Measurements from ENCODE around the gene ZBTB42.

ZBTB42 gene

GRCh38 chr14:104827177-104828055, 26.5 kb downstream of the ZBTB42 start:
- POLR2A ChIA-PET: interaction anchor here (1.1 to 1.8 kb wide), 3 partner anchors 27 to 75 kb away, joined by 4 to 9 read pairs (median 7); partner anchors contain the start of genes CEP170B, SIVA1 and ZBTB42
- H3K36me3 ChIP-seq (ENCODE audit: control insufficient read depth in 2 of 2, insufficient read depth in 1 of 2, low read length in 2 of 2): no peaks in the 10 kb centered on the region
- no peak overlapping the region for H3K27ac ChIP-seq (ENCODE audit: extremely low read depth, low read depth, low read length)
- peaks cover 6% of the 10 kb centered on the region for H3K4me1 ChIP-seq (ENCODE audit: control insufficient read depth, insufficient read depth, low read length)
- CTCF ChIA-PET: interaction anchor here (0.5 to 3.5 kb wide), 17 partner anchors 16 to 208 kb away, joined by 3 to 57 read pairs (median 4); partner anchors contain the start of gene SIVA1
- H3K9me3 ChIP-seq (ENCODE audit: control insufficient read depth, insufficient read depth, low read depth, low read length): no peaks in the 10 kb centered on the region
- H3K4me3 ChIP-seq (ENCODE audit: low read depth, low read length): peak overlapping the region; percentile 41; the same call in 1 of the 2 replicates
- TF ChIP-seq GLI4 (tag by site-specific recombination; IDR thresholded peaks at IDR 0.05): no peak
- TF ChIP-seq, protein P1, sequence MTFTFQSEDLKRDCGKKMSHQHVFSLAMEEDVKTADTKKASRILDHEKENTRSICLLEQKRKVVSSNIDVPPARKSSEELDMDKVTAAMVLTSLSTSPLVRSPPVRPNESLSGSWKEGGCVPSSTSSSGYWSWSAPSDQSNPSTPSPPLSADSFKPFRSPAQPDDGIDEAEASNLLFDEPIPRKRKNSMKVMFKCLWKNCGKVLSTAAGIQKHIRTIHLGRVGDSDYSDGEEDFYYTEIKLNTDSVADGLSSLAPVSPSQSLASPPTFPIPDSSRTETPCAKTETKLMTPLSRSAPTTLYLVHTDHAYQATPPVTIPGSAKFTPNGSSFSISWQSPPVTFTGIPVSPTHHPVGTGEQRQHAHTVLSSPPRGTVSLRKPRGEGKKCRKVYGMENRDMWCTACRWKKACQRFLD (tag by site-specific recombination; IDR thresholded peaks at IDR 0.05): no peak
- TF ChIP-seq, protein P2, sequence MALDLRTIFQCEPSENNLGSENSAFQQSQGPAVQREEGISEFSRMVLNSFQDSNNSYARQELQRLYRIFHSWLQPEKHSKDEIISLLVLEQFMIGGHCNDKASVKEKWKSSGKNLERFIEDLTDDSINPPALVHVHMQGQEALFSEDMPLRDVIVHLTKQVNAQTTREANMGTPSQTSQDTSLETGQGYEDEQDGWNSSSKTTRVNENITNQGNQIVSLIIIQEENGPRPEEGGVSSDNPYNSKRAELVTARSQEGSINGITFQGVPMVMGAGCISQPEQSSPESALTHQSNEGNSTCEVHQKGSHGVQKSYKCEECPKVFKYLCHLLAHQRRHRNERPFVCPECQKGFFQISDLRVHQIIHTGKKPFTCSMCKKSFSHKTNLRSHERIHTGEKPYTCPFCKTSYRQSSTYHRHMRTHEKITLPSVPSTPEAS (tag by site-specific recombination; IDR thresholded peaks at IDR 0.05): no peak
- TF ChIP-seq ZNF391 (tag by site-specific recombination; IDR thresholded peaks at IDR 0.05; ENCODE audit: borderline replicate concordance, low read depth): peak; percentile 20; the same call in 1 of the 2 replicates
- TF ChIP-seq REST (tag by site-specific recombination; IDR thresholded peaks at IDR 0.05): 0 out of 2 replicates have a peak, but pooled peaks have one; percentile 9
- TF ChIP-seq ZNF335 (tag by site-specific recombination; conservative IDR thresholded peaks at IDR 0.05): peak; percentile 94
- no peak for TF ChIP-seq ZNF132 (tag by site-specific recombination; IDR thresholded peaks at IDR 0.05; ENCODE audit: borderline replicate concordance)
- TF ChIP-seq ZNF510 (tag by site-specific recombination; IDR thresholded peaks at IDR 0.05; ENCODE audit: insufficient replicate concordance): no peak
- TF ChIP-seq ZIC2 (tag by site-specific recombination; IDR thresholded peaks at IDR 0.05): peak; percentile 70
- peak; percentile 61 for TF ChIP-seq SP2 (tag by site-specific recombination; IDR thresholded peaks at IDR 0.05)
- 0 out of 2 replicates have a peak, but pooled peaks have one; percentile 29 for TF ChIP-seq ZNF76 (tag by site-specific recombination; IDR thresholded peaks at IDR 0.05; ENCODE audit: borderline replicate concordance, low read depth)
- peak; percentile 64 for TF ChIP-seq SP3 (tag by site-specific recombination; IDR thresholded peaks at IDR 0.05)
- TF ChIP-seq ZBTB1 (tag by site-specific recombination; IDR thresholded peaks at IDR 0.05): no peak
- TF ChIP-seq ZNF354C (tag by site-specific recombination; IDR thresholded peaks at IDR 0.05; ENCODE audit: borderline replicate concordance, low read depth): no peak
- TF ChIP-seq, protein P3, sequence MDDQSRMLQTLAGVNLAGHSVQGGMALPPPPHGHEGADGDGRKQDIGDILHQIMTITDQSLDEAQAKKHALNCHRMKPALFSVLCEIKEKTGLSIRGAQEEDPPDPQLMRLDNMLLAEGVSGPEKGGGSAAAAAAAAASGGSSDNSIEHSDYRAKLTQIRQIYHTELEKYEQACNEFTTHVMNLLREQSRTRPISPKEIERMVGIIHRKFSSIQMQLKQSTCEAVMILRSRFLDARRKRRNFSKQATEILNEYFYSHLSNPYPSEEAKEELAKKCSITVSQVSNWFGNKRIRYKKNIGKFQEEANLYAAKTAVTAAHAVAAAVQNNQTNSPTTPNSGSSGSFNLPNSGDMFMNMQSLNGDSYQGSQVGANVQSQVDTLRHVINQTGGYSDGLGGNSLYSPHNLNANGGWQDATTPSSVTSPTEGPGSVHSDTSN (CRISPR knock-in tag; IDR thresholded peaks at IDR 0.05): peak; percentile 46; the same call in 1 of the 2 replicates
- no peak for TF ChIP-seq ZNF585B (tag by site-specific recombination; IDR thresholded peaks at IDR 0.05)
- TF ChIP-seq ZNF202 (tag by site-specific recombination; IDR thresholded peaks at IDR 0.05; ENCODE audit: borderline replicate concordance): no peak
- peak; percentile 82 for TF ChIP-seq EGR2 (tag by site-specific recombination; IDR thresholded peaks at IDR 0.05; ENCODE audit: low read depth)
- TF ChIP-seq ZNF174 (tag by site-specific recombination; IDR thresholded peaks at IDR 0.05): no peak
- TF ChIP-seq ZNF664 (tag by site-specific recombination; IDR thresholded peaks at IDR 0.05): no peak
- peak; percentile 84 for TF ChIP-seq PATZ1 (tag by site-specific recombination; IDR thresholded peaks at IDR 0.05)
- no peak for TF ChIP-seq ZNF544 (tag by site-specific recombination; IDR thresholded peaks at IDR 0.05)
- TF ChIP-seq GLIS1 (tag by site-specific recombination; IDR thresholded peaks at IDR 0.05): peak; percentile 80
- no peak for TF ChIP-seq ZNF169 (tag by site-specific recombination; IDR thresholded peaks at IDR 0.05)
- TF ChIP-seq KLF10 (tag by site-specific recombination; IDR thresholded peaks at IDR 0.05): peak; percentile 81
- TF ChIP-seq ZBTB8A (tag by site-specific recombination; IDR thresholded peaks at IDR 0.05): peak; percentile 46; the same call in 1 of the 2 replicates

All from HEK293 (cell line).